ENCODE results near the gene CARTPT.

DNA sequence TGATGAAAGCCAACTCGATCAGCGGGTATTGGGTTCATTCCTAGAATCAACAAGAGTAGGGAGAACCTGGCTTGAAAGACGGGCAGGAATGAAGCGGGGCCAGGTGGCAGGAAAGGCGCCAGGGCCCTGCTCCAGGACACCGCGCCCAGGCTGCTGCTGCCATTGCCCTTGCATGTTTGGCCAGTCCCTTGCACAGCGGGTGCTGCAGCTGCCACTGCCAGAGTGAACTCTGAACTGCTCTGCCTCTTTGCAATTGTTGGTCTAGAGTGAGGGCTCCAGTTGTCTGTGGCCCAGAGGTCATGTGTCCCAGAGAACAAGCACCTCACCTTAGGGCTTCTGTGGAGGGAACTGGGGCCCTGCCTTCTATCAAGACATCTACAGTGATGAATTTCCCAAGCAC is 24.0 kb upstream of the CARTPT start:
- TF ChIP-seq TEAD4 (IDR thresholded peaks at IDR 0.05; ENCODE audit: low read depth, low read length), result no peak
- TF ChIP-seq BCL11A (IDR thresholded peaks at IDR 0.05; ENCODE audit: low read depth in 2 of 2, low read length in 2 of 2), result no peak
- no peak for TF ChIP-seq SIRT6 (IDR thresholded peaks at IDR 0.05; ENCODE audit: low read length)

Measured in H1 (cell line).